ENCODE results near the gene QRSL1. TPM values are rescaled to one million over a fixed set of nuclear protein-coding genes. Genes with fewer than 3 reads are reported as not detected.

QRSL1 gene
- total and polyA plus RNA-seq, 2 experiments from 2014 or later: 18.4 to 19.3 TPM

- Histone ChIP-seq H3K27ac (ENCODE audit: low read depth) (peak overlapping the region; percentile 27; the same call in 1 of the 2 replicates), H3K4me2 (no peak overlapping the region), H3K4me3 (no peak overlapping the region), H3K36me3 (ENCODE audit: insufficient read depth) (peaks cover 13% of the 10 kb centered on the region; the same call in 1 of the 2 replicates), H3K27me3 (ENCODE audit: insufficient read depth) (no peaks in the 10 kb centered on the region), H2AFZ (no peak overlapping the region), H4K20me1 (replicated peaks; ENCODE audit: insufficient read depth) (no peaks in the 10 kb centered on the region), H3K9me2 (ENCODE audit: insufficient read depth) (no peaks in the 10 kb centered on the region), H3K79me2 (replicated peaks; ENCODE audit: insufficient read depth) (peaks cover 87% of the 10 kb centered on the region), H3F3A (replicated peaks; ENCODE audit: low read depth) (no peaks in the 10 kb centered on the region), H3K4me1 (ENCODE audit: insufficient read depth) (no peaks in the 10 kb centered on the region)
- no peak overlapping the region; the same call in 1 of the 2 replicates for H3K27ac Mint-ChIP-seq
- peaks cover 28% of the 10 kb centered on the region for H3K4me1 Mint-ChIP-seq
- DNase-seq (ENCODE audit: low spot score) (no peak), ATAC-seq (no peak)
- TF ChIP-seq NANOG (IDR thresholded peaks at IDR 0.05; ENCODE audit: borderline replicate concordance) (no peak), EZH2phosphoT487 (IDR thresholded peaks at IDR 0.05; ENCODE audit: unreplicated experiment) (no peak)
- peaks cover 3% of the 10 kb centered on the region for H3K27me3 Mint-ChIP-seq (ENCODE audit: insufficient read depth, low read depth, poor library complexity)
- peaks cover 33% of the 10 kb centered on the region for H3K36me3 Mint-ChIP-seq (ENCODE audit: low read depth)
- H3K9me3 Mint-ChIP-seq: no peaks in the 10 kb centered on the region
- H3K4me3 Mint-ChIP-seq: no peak overlapping the region
Measured at GRCh38 chr6:106637717-106638341, 8.5 kb downstream of the QRSL1 start.

- Histone ChIP-seq H3K4me3 (no peak overlapping the region), H2AFZ (no peak overlapping the region), H3F3A (replicated peaks; ENCODE audit: low read depth) (no peaks in the 10 kb centered on the region), H3K4me1 (ENCODE audit: insufficient read depth) (no peaks in the 10 kb centered on the region), H3K79me2 (replicated peaks; ENCODE audit: insufficient read depth) (peaks cover 67% of the 10 kb centered on the region), H3K36me3 (ENCODE audit: insufficient read depth) (peaks cover 27% of the 10 kb centered on the region; the same call in 1 of the 2 replicates), H4K20me1 (replicated peaks; ENCODE audit: insufficient read depth) (no peaks in the 10 kb centered on the region), H3K9me2 (ENCODE audit: insufficient read depth) (no peaks in the 10 kb centered on the region), H3K4me2 (no peak overlapping the region), H3K27me3 (ENCODE audit: insufficient read depth) (no peaks in the 10 kb centered on the region), H3K27ac (ENCODE audit: low read depth) (no peak overlapping the region)
- Mint-ChIP-seq H3K4me1 (peaks cover 25% of the 10 kb centered on the region), H3K36me3 (ENCODE audit: low read depth) (peaks cover 48% of the 10 kb centered on the region), H3K27me3 (ENCODE audit: insufficient read depth, low read depth, poor library complexity) (peaks cover 3% of the 10 kb centered on the region), H3K9me3 (no peaks in the 10 kb centered on the region), H3K27ac (peak overlapping the region; percentile 57), H3K4me3 (no peak overlapping the region)
- DNase-seq (ENCODE audit: low spot score) (no peak), ATAC-seq (no peak)
- TF ChIP-seq EZH2phosphoT487 (IDR thresholded peaks at IDR 0.05; ENCODE audit: unreplicated experiment) (no peak), ETS1 (IDR thresholded peaks at IDR 0.05) (no peak), EZH2 (IDR thresholded peaks at IDR 0.05; ENCODE audit: low read depth, unreplicated experiment) (no peak), ZNF331 (CRISPR knock-in tag; IDR thresholded peaks at IDR 0.05; ENCODE audit: low read depth) (no peak), JUNB (IDR thresholded peaks at IDR 0.05; ENCODE audit: unreplicated experiment) (no peak), CREB1 (CRISPR knock-in tag; IDR thresholded peaks at IDR 0.05; ENCODE audit: low read depth) (no peak), POLR2AphosphoS5 (IDR thresholded peaks at IDR 0.05; ENCODE audit: low read depth) (no peak), ZNF114 (CRISPR knock-in tag; IDR thresholded peaks at IDR 0.05) (no peak), REST (IDR thresholded peaks at IDR 0.05; ENCODE audit: unreplicated experiment) (no peak), STAT1 (IDR thresholded peaks at IDR 0.05; ENCODE audit: unreplicated experiment) (no peak)
Measured at GRCh38 chr6:106639812-106640211, 10.4 kb downstream of the QRSL1 start.
